ENCODE data around the gene BET1L.

DNA sequence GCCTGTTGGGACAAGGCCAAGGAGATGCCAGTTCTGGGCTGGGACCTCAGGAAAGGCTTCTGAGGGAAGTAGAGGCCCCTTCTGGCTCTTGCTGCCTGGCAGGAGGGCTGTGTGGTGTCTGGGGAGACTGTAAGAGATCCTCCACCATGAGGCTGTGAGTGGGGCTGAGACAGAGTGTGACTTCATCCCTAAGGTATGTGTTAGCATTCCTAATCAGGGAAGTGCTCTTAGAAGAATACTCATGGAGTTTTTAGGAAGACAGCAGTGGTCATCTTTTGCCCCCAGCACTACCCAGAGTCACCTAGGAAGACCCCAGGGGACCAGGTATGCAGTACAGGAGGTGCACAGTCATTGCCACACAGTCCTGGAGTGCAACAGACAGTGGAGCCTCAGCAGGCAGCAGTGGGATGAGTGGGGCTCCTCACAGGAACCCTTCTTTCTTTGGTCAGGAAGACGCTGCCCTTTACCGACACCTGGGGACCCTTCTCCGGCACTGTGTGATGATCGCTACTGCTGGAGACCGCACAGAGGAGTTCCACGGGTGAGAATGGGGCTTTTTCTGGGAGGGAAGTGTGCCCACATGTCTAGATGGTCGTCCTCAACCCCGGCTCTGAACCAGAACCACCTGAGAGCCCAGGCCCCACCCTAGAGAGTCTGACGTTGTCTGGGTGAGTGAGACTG, 3.1 kb upstream of the BET1L start:
- TF ChIP-seq, protein P1, sequence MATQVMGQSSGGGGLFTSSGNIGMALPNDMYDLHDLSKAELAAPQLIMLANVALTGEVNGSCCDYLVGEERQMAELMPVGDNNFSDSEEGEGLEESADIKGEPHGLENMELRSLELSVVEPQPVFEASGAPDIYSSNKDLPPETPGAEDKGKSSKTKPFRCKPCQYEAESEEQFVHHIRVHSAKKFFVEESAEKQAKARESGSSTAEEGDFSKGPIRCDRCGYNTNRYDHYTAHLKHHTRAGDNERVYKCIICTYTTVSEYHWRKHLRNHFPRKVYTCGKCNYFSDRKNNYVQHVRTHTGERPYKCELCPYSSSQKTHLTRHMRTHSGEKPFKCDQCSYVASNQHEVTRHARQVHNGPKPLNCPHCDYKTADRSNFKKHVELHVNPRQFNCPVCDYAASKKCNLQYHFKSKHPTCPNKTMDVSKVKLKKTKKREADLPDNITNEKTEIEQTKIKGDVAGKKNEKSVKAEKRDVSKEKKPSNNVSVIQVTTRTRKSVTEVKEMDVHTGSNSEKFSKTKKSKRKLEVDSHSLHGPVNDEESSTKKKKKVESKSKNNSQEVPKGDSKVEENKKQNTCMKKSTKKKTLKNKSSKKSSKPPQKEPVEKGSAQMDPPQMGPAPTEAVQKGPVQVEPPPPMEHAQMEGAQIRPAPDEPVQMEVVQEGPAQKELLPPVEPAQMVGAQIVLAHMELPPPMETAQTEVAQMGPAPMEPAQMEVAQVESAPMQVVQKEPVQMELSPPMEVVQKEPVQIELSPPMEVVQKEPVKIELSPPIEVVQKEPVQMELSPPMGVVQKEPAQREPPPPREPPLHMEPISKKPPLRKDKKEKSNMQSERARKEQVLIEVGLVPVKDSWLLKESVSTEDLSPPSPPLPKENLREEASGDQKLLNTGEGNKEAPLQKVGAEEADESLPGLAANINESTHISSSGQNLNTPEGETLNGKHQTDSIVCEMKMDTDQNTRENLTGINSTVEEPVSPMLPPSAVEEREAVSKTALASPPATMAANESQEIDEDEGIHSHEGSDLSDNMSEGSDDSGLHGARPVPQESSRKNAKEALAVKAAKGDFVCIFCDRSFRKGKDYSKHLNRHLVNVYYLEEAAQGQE (IDR thresholded peaks at IDR 0.05; ENCODE audit: insufficient read depth in 1 of 2, low read depth in 2 of 2, low read length in 2 of 2): no peak
- no peak for TF ChIP-seq FOXP2 (optimal IDR thresholded peaks at IDR 0.05; ENCODE audit: borderline replicate concordance, extremely low read depth, extremely low read length, insufficient read depth)

All from PFSK-1 (cell line).